Keratinocyte (primary cell): ENCODE measurements around the gene ROR2. TPM values are rescaled to one million over a fixed set of nuclear protein-coding genes. Genes with fewer than 3 reads are reported as not detected.

Experiments used
- DNase-seq: peaks from one replicate; pipeline ENCODE4 v3.0.0-alpha.2; 2011; ENCODE audit warnings: low read depth, missing footprints, low spot score
- FAIRE-seq: peaks from 2 replicates; lab custom pipeline; 2011; peaks lifted over from hg19 to GRCh38; lab: Jason Lieb, UNC
- H2AFZ ChIP-seq: 2 replicates; pipeline ENCODE4 v1.6.0; 2012; ENCODE audit warnings: low read length, control low read depth, inconsistent platforms; ENCODE audit not compliant: control insufficient read depth
- H3K27ac ChIP-seq: 2 replicates; pipeline ENCODE4 v1.5.1; 2011; ENCODE audit warnings: low read length; ENCODE audit not compliant: control insufficient read depth, insufficient read depth
- H3K27me3 ChIP-seq: 3 replicates; pipeline ENCODE4 v1.6.0; 2011; ENCODE audit warnings: low read length; ENCODE audit not compliant: control insufficient read depth, insufficient read depth; ENCODE audit errors: extremely low read depth
- H3K36me3 ChIP-seq, 2 experiments: 2 replicates in 1 of 2; 3 replicates in 1 of 2; pipeline ENCODE4 v1.5.1; 2011; ENCODE audit warnings: low read length in 2 of 2, mild to moderate bottlenecking in 1 of 2; ENCODE audit not compliant: control insufficient read depth in 2 of 2, insufficient read depth in 2 of 2; ENCODE audit errors: extremely low read depth in 1 of 2
- H3K4me1 ChIP-seq: 3 replicates; pipeline ENCODE4 v1.5.1; 2011; ENCODE audit warnings: low read length; ENCODE audit not compliant: control insufficient read depth, insufficient read depth; ENCODE audit errors: extremely low read depth
- H3K4me2 ChIP-seq: 3 replicates; pipeline ENCODE4 v1.6.0; 2011; ENCODE audit warnings: low read depth, low read length; ENCODE audit not compliant: control insufficient read depth, insufficient read depth; ENCODE audit errors: extremely low read depth
- H3K4me3 ChIP-seq, 3 experiments: fragments of 200-600 bp in 1 of 3; sonication (generic) in 1 of 3; 2 replicates in 2 of 3; 3 replicates in 1 of 3; pipeline ENCODE4 v1.5.1; 2011 to 2016; ENCODE audit warnings: low read length in 3 of 3, mild to moderate bottlenecking in 3 of 3, control low read depth in 2 of 3, inconsistent platforms in 1 of 3, low read depth in 1 of 3, mixed read lengths in 1 of 3, mixed run types in 1 of 3, moderate library complexity in 1 of 3; ENCODE audit not compliant: control insufficient read depth in 2 of 3, insufficient read depth in 2 of 3; ENCODE audit errors: extremely low read depth in 1 of 3
- H3K79me2 ChIP-seq: 2 replicates; pipeline ENCODE4 v1.6.0; 2012; ENCODE audit warnings: low read length; ENCODE audit not compliant: control insufficient read depth, insufficient read depth
- H3K9ac ChIP-seq: 3 replicates; pipeline ENCODE4 v1.6.0; 2011; ENCODE audit warnings: low read length; ENCODE audit not compliant: control insufficient read depth, insufficient read depth; ENCODE audit errors: extremely low read depth
- H3K9me1 ChIP-seq: 3 replicates; pipeline ENCODE4 v1.6.0; 2011; ENCODE audit warnings: low read length; ENCODE audit not compliant: control insufficient read depth, insufficient read depth; ENCODE audit errors: extremely low read depth
- H3K9me3 ChIP-seq: 2 replicates; pipeline ENCODE4 v1.5.1; 2012; ENCODE audit warnings: low read depth, low read length; ENCODE audit not compliant: control insufficient read depth
- H4K20me1 ChIP-seq: 3 replicates; pipeline ENCODE4 v1.6.0; 2011; ENCODE audit warnings: low read length; ENCODE audit not compliant: control insufficient read depth, insufficient read depth; ENCODE audit errors: extremely low read depth
- CTCF ChIP-seq, 3 experiments: IDR thresholded peaks in 1 of 3; conservative IDR thresholded peaks in 1 of 3; optimal IDR thresholded peaks in 1 of 3; 2 replicates in 2 of 3; 3 replicates in 1 of 3; pipeline versions ENCODE3 to v1.5.1; 2011; ENCODE audit warnings: low read length in 3 of 3, mild to moderate bottlenecking in 3 of 3, moderate library complexity in 2 of 3, control low read depth in 1 of 3, inconsistent platforms in 1 of 3; ENCODE audit not compliant: insufficient read depth in 2 of 3; ENCODE audit errors: extremely low read depth in 1 of 3
- EZH2 ChIP-seq: IDR thresholded peaks from one replicate; pipeline ENCODE4 v1.6.1; 2012; ENCODE audit warnings: inconsistent platforms, mild to moderate bottlenecking, low read length, moderate library complexity
- dilution Hi-C: fragments of 300-500 bp; cut with MboI; formaldehyde crosslinking; loops from one replicate; pipeline ENCODE4 v1.7.0; 2020; ENCODE audit warnings: low sequenced_read_pairs; ENCODE audit not compliant: extremely low pct_ligation_motif_present
- polyA plus RNA-seq, 5 experiments: library from polyadenylated mRNA; depleted of rRNA in 3 of 5; stranded (reverse) in 3 of 5; stranded (forward) in 1 of 5; unstranded in 1 of 5; fragments of >200 nt; gene quantifications; 1 replicate in 1 of 5; 2 replicates in 3 of 5; 3 replicates in 1 of 5; pipeline versions ENCODE4 v1.2.1 to v1.2.3, GENCODE V29; 2011 to 2012; ENCODE audit warnings: missing spikeins in 2 of 5, low read depth in 1 of 5, low replicate concordance in 1 of 5

The ROR2 gene
- polyA plus RNA-seq, 1 donor (not counting 4 experiments of a cell fraction or from before 2014, with no cell fraction given): 0.22 TPM

DNA sequence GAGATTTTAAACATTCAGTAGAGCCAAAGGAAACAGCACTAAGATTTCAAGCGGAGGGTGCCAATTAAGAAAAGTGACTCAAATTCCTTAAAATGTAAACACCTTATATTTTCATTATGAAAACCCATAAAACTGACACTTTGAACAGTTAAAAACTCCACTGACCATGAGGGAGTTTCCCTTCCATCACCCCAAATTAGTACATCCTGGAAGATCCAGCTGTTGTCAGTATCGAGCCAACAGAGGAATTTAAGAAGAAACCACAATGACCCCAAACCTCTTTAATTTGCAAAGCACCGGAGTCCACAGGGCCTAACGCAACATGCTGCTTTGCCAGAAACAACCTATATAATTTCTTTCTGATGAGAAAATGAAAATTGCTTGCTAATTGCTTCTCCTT lies 41.3 kb downstream of the ROR2 start:
- no peaks in the 10 kb centered on the region for H3K79me2 ChIP-seq
- no peaks in the 10 kb centered on the region for H3K9me3 ChIP-seq
- dilution Hi-C loops: no loop called here
- H2AFZ ChIP-seq: no peak overlapping the region
- no peak overlapping the region for H3K4me3 ChIP-seq
- H3K9ac ChIP-seq: no peak overlapping the region
- H3K27ac ChIP-seq: no peak overlapping the region
- DNase-seq (no peak), FAIRE-seq (no peak)
- H3K4me2 ChIP-seq: no peak overlapping the region
- TF ChIP-seq EZH2: no peak
- TF ChIP-seq CTCF (optimal IDR thresholded peaks at IDR 0.05 in 1 of 3, IDR thresholded peaks at IDR 0.05 in 1 of 3, conservative IDR thresholded peaks at IDR 0.05 in 1 of 3; ENCODE audit: extremely low read depth in 1 of 3, insufficient read depth in 2 of 3, low read length in 3 of 3): no peak
- no peaks in the 10 kb centered on the region for H4K20me1 ChIP-seq
- H3K36me3 ChIP-seq: no peaks in the 10 kb centered on the region
- H3K27me3 ChIP-seq: no peaks in the 10 kb centered on the region
- no peaks in the 10 kb centered on the region for H3K9me1 ChIP-seq
- no peaks in the 10 kb centered on the region for H3K4me1 ChIP-seq

GRCh38 chr9:91908293-91908623 lies 41.8 kb downstream of the ROR2 start:
- no peaks in the 10 kb centered on the region for H3K27me3 ChIP-seq
- no peaks in the 10 kb centered on the region for H3K4me1 ChIP-seq
- dilution Hi-C loops: no loop called here
- FAIRE-seq: no peak
- no peaks in the 10 kb centered on the region for H4K20me1 ChIP-seq
- no peaks in the 10 kb centered on the region for H3K9me1 ChIP-seq
- H2AFZ ChIP-seq: no peak overlapping the region
- H3K79me2 ChIP-seq: no peaks in the 10 kb centered on the region
- DNase-seq: no peak
- no peaks in the 10 kb centered on the region for H3K36me3 ChIP-seq
- H3K27ac ChIP-seq: no peak overlapping the region
- no peak overlapping the region for H3K4me2 ChIP-seq
- H3K9ac ChIP-seq: no peak overlapping the region
- TF ChIP-seq EZH2 (no peak), CTCF (optimal IDR thresholded peaks at IDR 0.05 in 1 of 3, IDR thresholded peaks at IDR 0.05 in 1 of 3, conservative IDR thresholded peaks at IDR 0.05 in 1 of 3; ENCODE audit: extremely low read depth in 1 of 3, insufficient read depth in 2 of 3, low read length in 3 of 3) (no peak)
- no peak overlapping the region for H3K4me3 ChIP-seq
- no peaks in the 10 kb centered on the region for H3K9me3 ChIP-seq
